H9 (cell line): ENCODE results near the gene ST3GAL6. TPM values are rescaled to one million over a fixed set of nuclear protein-coding genes. Genes with fewer than 3 reads are reported as not detected.

Source experiments
- DNase-seq: peaks from one replicate; pipeline ENCODE4 v3.0.0-alpha.2; 2017
- H2AFZ ChIP-seq: one replicate; pipeline ENCODE4 v1.6.1; 2013; ENCODE audit warnings: mild to moderate bottlenecking, low read length, control low read depth, moderate library complexity
- H2AK5ac ChIP-seq: 2 replicates; pipeline ENCODE4 v1.6.1; 2013; ENCODE audit warnings: low read length, control low read depth, mixed read lengths; ENCODE audit not compliant: insufficient read length
- H2BK120ac ChIP-seq: one replicate; pipeline ENCODE4 v1.6.1; 2013; ENCODE audit warnings: low read depth, mild to moderate bottlenecking, low read length, control low read depth, inconsistent platforms; ENCODE audit not compliant: poor library complexity, severe bottlenecking
- H2BK12ac ChIP-seq: 2 replicates; pipeline ENCODE4 v1.6.1; 2013; ENCODE audit warnings: low read length, control low read depth, mixed read lengths, low read depth; ENCODE audit not compliant: insufficient read length
- H2BK15ac ChIP-seq: 2 replicates; pipeline ENCODE4 v1.6.1; 2013; ENCODE audit warnings: low read depth, low read length, control low read depth
- H2BK20ac ChIP-seq: one replicate; pipeline ENCODE4 v1.6.1; 2013; ENCODE audit warnings: low read depth, mild to moderate bottlenecking, low read length, control low read depth, inconsistent platforms; ENCODE audit not compliant: poor library complexity, severe bottlenecking
- H2BK5ac ChIP-seq: 2 replicates; pipeline ENCODE4 v1.6.1; 2013; ENCODE audit warnings: low read length, control low read depth, mixed read lengths; ENCODE audit not compliant: insufficient read length
- H3K14ac ChIP-seq: 2 replicates; pipeline ENCODE4 v1.6.1; 2013; ENCODE audit warnings: low read length, control low read depth; ENCODE audit not compliant: insufficient read depth
- H3K18ac ChIP-seq: 2 replicates; pipeline ENCODE4 v1.6.1; 2013; ENCODE audit warnings: low read depth, mild to moderate bottlenecking, mixed read lengths, low read length, control low read depth; ENCODE audit not compliant: insufficient read length
- H3K23ac ChIP-seq: 2 replicates; pipeline ENCODE4 v1.6.1; 2013; ENCODE audit warnings: low read length, control low read depth, mixed read lengths, low read depth; ENCODE audit not compliant: insufficient read length
- H3K23me2 ChIP-seq: 2 replicates; pipeline ENCODE4 v1.6.1; 2013; ENCODE audit warnings: low read depth, mild to moderate bottlenecking, mixed read lengths, low read length, control low read depth; ENCODE audit not compliant: insufficient read length, poor library complexity, severe bottlenecking
- H3K27ac ChIP-seq: 2 replicates; pipeline ENCODE4 v1.5.1; 2013; ENCODE audit warnings: low read length, control low read depth, mixed read lengths, low read depth; ENCODE audit not compliant: insufficient read length
- H3K27me3 ChIP-seq: 2 replicates; pipeline ENCODE4 v1.6.1; 2013; ENCODE audit warnings: low read length, control low read depth, inconsistent platforms; ENCODE audit not compliant: insufficient read depth
- H3K4ac ChIP-seq: 2 replicates; pipeline ENCODE4 v1.6.1; 2013; ENCODE audit warnings: low read depth, mild to moderate bottlenecking, control low read depth, inconsistent platforms, low read length, moderate library complexity
- H3K4me1 ChIP-seq: 2 replicates; pipeline ENCODE4 v1.6.1; 2013; ENCODE audit warnings: low read length, control low read depth, inconsistent platforms; ENCODE audit not compliant: insufficient read depth
- H3K4me2 ChIP-seq: 2 replicates; pipeline ENCODE4 v1.6.1; 2013; ENCODE audit warnings: low read length, control low read depth, mixed read lengths; ENCODE audit not compliant: insufficient read length, insufficient read depth
- H3K56ac ChIP-seq: 2 replicates; pipeline ENCODE4 v1.6.1; 2013; ENCODE audit warnings: low read depth, mild to moderate bottlenecking, mixed read lengths, low read length, control low read depth; ENCODE audit not compliant: insufficient read length
- H3K79me1 ChIP-seq: 2 replicates; pipeline ENCODE4 v1.6.1; 2013; ENCODE audit warnings: low read depth, mild to moderate bottlenecking, moderate library complexity, low read length, control low read depth, inconsistent platforms; ENCODE audit not compliant: insufficient read depth, poor library complexity, severe bottlenecking
- H3K79me2 ChIP-seq: 2 replicates; pipeline ENCODE4 v1.6.1; 2013; ENCODE audit warnings: low read length, control low read depth, inconsistent platforms; ENCODE audit not compliant: insufficient read depth
- H3K9ac ChIP-seq: 2 replicates; pipeline ENCODE4 v1.6.1; 2013; ENCODE audit warnings: low read length, control low read depth, mixed read lengths; ENCODE audit not compliant: insufficient read length; ENCODE audit errors: extremely low read depth
- H3K9me3 ChIP-seq: one replicate; pipeline ENCODE4 v1.6.1; 2013; ENCODE audit warnings: low read depth, low read length, inconsistent platforms; ENCODE audit not compliant: control insufficient read depth
- H3T11ph ChIP-seq: one replicate; pipeline ENCODE4 v1.6.1; 2013; ENCODE audit warnings: mild to moderate bottlenecking, low read length, control low read depth, inconsistent platforms
- H4K20me1 ChIP-seq: one replicate; pipeline ENCODE4 v1.6.1; 2013; ENCODE audit not compliant: control insufficient read depth, insufficient read length, insufficient read depth
- H4K5ac ChIP-seq: 2 replicates; pipeline ENCODE4 v1.6.1; 2013; ENCODE audit warnings: low read depth, mild to moderate bottlenecking, mixed read lengths, low read length, control low read depth; ENCODE audit not compliant: insufficient read length
- H4K8ac ChIP-seq: replicated peaks from 2 replicates; pipeline ENCODE4 v1.6.1; 2013; ENCODE audit warnings: low read length, control low read depth, mixed read lengths, low read depth; ENCODE audit not compliant: insufficient read length
- H4K91ac ChIP-seq: 2 replicates; pipeline ENCODE4 v1.6.1; 2013; ENCODE audit warnings: low read depth, mild to moderate bottlenecking, moderate library complexity, mixed read lengths, low read length, control low read depth; ENCODE audit not compliant: insufficient read length
- H3K27ac Mint-ChIP-seq, 3 experiments: 2 replicates in 2 of 3; 3 replicates in 1 of 3; pipeline ENCODE4 v1.8.0; 2020 to 2021; ENCODE audit warnings: mixed read lengths in 3 of 3, mild to moderate bottlenecking in 1 of 3, moderate library complexity in 1 of 3
- H3K27me3 Mint-ChIP-seq: 2 replicates; pipeline ENCODE4 v1.8.0; 2021; ENCODE audit warnings: low read depth, mild to moderate bottlenecking, moderate library complexity, mixed read lengths
- H3K36me3 Mint-ChIP-seq, 3 experiments: 2 replicates in 2 of 3; 3 replicates in 1 of 3; pipeline ENCODE4 v1.8.0; 2020 to 2021; ENCODE audit warnings: low read depth in 3 of 3, mixed read lengths in 3 of 3; ENCODE audit not compliant: insufficient read depth in 1 of 3
- H3K4me1 Mint-ChIP-seq, 2 experiments: 2 replicates each; pipeline ENCODE4 v1.8.0; 2020; ENCODE audit warnings: mixed read lengths in 2 of 2
- H3K4me3 Mint-ChIP-seq, 2 experiments: 2 replicates in 1 of 2; 3 replicates in 1 of 2; pipeline ENCODE4 v1.8.0; 2020 to 2021; ENCODE audit warnings: mild to moderate bottlenecking in 2 of 2, mixed read lengths in 2 of 2, moderate library complexity in 1 of 2
- H3K9me3 Mint-ChIP-seq, 2 experiments: 2 replicates in 1 of 2; 3 replicates in 1 of 2; pipeline ENCODE4 v1.8.0; 2020; ENCODE audit warnings: mild to moderate bottlenecking in 2 of 2, mixed read lengths in 2 of 2, moderate library complexity in 1 of 2
- WGBS: extraction: QIAGEN DNeasy Blood & Tissue Kit; methylation state at CpG from one replicate; pipeline ENCODE4 v1.1.7; 2013; ENCODE audit warnings: missing lambda C conversion rate, low lambda C conversion rate, mixed read lengths; ENCODE audit not compliant: insufficient read length; ENCODE audit errors: extremely low coverage; 5-methylcytosine and 5-hydroxymethylcytosine counted together
- total RNA-seq: library from RNA; stranded (reverse); gene quantifications from 2 replicates; pipeline ENCODE4 v1.2.1, GENCODE V29; 2021
- TF ChIP-seq, protein P1 (sequence below): fragments of 200-600 bp; sonication (generic); conservative IDR thresholded peaks from 3 replicates; pipeline ENCODE4 v1.8.0; 2021; ENCODE audit warnings: antibody characterized with exemption, mild to moderate bottlenecking

ST3GAL6 gene
- total RNA-seq, 1 experiment from 2014 or later, result 6.4 TPM

DNA sequence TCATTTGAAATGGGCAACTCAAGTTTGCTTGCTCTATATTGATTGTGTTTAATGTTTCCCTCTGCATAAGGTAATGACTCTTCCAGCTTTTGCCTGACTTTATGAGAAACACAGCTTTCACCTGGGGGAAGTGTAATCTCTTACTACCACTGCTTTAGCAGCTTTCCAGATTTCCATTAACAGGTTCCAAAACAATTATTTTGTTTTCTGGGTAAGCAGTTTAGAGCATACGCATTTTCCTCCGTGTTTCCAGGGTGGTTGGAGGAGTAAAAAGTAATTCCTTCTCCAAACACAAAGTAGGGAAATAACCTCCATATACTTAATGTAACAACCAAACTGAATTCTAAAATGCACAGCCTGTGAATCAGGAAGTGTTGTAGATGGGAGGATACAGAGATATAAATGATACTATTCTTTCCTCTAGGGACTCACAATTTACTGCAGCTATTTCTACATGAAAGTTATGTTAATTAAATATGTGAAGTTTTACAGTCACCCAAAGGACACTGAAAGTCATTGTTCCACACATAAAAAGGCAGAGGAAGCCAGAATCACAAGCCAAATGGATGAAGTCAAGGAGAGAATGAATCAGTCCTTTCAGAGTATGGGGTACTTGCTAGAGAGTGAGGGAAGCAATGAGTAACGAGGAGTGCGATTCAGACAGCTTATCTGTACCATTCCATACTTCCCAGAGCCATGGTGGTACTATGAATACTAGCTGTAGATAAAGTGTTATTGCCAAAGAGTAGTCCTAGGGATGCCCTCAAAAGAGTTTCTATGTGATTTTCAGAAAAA, 16.6 kb downstream of the ST3GAL6 start:
- Mint-ChIP-seq H3K27me3 (no peaks in the 10 kb centered on the region), H3K27ac (no peak overlapping the region), H3K4me3 (no peak overlapping the region), H3K36me3 (no peaks in the 10 kb centered on the region; a peak in 2 of 7 replicates), H3K4me1 (no peaks in the 10 kb centered on the region), H3K9me3 (no peaks in the 10 kb centered on the region)
- Histone ChIP-seq H3K4me2 (no peak overlapping the region), H4K91ac (no peak overlapping the region), H3K18ac (no peak overlapping the region), H3K56ac (no peak overlapping the region), H4K8ac (no peak overlapping the region), H2BK15ac (no peak overlapping the region), H3K27me3 (no peaks in the 10 kb centered on the region), H4K20me1 (no peaks in the 10 kb centered on the region), H2BK12ac (no peak overlapping the region), H3K14ac (no peak overlapping the region), H3K9me3 (no peaks in the 10 kb centered on the region), H2AFZ (no peak overlapping the region), H2BK120ac (no peak overlapping the region), H2AK5ac (no peak overlapping the region), H4K5ac (no peak overlapping the region), H3K4me1 (no peaks in the 10 kb centered on the region; the same call in 1 of the 2 replicates), H2BK5ac (no peak overlapping the region), H3K79me1 (no peaks in the 10 kb centered on the region), H2BK20ac (no peak overlapping the region), H3K79me2 (no peaks in the 10 kb centered on the region), H3K9ac (no peak overlapping the region), H3K4ac (no peak overlapping the region), H3K23me2 (no peaks in the 10 kb centered on the region), H3K23ac (no peak overlapping the region), H3K27ac (no peak overlapping the region), H3T11ph (no peak overlapping the region)
- no peak for DNase-seq
- TF ChIP-seq, protein P1, sequence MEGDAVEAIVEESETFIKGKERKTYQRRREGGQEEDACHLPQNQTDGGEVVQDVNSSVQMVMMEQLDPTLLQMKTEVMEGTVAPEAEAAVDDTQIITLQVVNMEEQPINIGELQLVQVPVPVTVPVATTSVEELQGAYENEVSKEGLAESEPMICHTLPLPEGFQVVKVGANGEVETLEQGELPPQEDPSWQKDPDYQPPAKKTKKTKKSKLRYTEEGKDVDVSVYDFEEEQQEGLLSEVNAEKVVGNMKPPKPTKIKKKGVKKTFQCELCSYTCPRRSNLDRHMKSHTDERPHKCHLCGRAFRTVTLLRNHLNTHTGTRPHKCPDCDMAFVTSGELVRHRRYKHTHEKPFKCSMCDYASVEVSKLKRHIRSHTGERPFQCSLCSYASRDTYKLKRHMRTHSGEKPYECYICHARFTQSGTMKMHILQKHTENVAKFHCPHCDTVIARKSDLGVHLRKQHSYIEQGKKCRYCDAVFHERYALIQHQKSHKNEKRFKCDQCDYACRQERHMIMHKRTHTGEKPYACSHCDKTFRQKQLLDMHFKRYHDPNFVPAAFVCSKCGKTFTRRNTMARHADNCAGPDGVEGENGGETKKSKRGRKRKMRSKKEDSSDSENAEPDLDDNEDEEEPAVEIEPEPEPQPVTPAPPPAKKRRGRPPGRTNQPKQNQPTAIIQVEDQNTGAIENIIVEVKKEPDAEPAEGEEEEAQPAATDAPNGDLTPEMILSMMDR, result no peak
- WGBS, result no CpG with 5 or more reads among the region's 4 CpGs
